Suprapubic skin (tissue), 4 donors: ENCODE results near the gene GPR150.

ENCODE experiments used
- CTCF ChIP-seq, 2 donors: fragments of 200-600 bp in 1 of 2; fragments of 450-650 bp in 1 of 2; sonication (generic) in 1 of 2; IDR thresholded peaks; one replicate each; pipeline ENCODE4 v1.5.1; 2016 to 2019; ENCODE audit warnings: antibody characterized with exemption in 2 of 2, mild to moderate bottlenecking in 1 of 2, moderate library complexity in 1 of 2
- POLR2A ChIP-seq, 2 donors: fragments of 450-650 bp; IDR thresholded peaks; one replicate each; pipeline ENCODE4 v1.6.1; 2017; ENCODE audit warnings: antibody characterized with exemption in 2 of 2, mild to moderate bottlenecking in 2 of 2, moderate library complexity in 2 of 2
- POLR2AphosphoS5 ChIP-seq, 3 donors: sonication (generic); formaldehyde crosslinking; IDR thresholded peaks; one replicate each; pipeline ENCODE4 v1.6.1; 2017; ENCODE audit warnings: antibody characterized with exemption in 3 of 3

DNA sequence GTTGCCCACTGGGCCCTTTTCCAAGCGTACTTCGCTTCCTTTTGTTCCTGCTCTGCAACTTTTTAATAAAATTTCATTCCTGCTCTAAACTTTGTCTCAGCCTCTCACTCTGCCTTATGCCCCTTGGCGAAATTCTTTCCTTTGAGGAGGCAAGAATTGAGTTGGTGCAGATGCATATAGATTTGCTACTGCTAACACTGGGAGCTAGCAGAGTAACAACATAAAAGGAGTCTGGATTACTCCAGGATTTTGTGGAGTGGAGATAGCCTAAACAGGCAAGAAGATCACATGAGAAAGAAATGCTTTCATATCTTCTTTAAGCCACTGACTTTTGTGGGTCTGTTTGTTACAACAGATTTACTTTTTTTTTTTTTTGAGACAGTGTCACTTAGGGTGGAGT, 13.8 kb downstream of the GPR150 start:
- TF ChIP-seq CTCF (IDR thresholded peaks at IDR 0.05), result no peak
- no peak for TF ChIP-seq POLR2A (IDR thresholded peaks at IDR 0.05)
- no peak for TF ChIP-seq POLR2AphosphoS5 (IDR thresholded peaks at IDR 0.05)
